Activated naive CD4-positive, alpha-beta T cell (primary cell): ENCODE measurements around the gene LDHD.
"Not testable (repeated sequence)": the region's sequence is repeated elsewhere in the genome, so short reads cannot be mapped to it uniquely, and the experiment has no call there.

ENCODE experiments used
- DNase-seq, 4 experiments: peaks; one replicate each; lab custom pipeline; 2025; lab: John Stamatoyannopoulos, UW

LDHD gene

GRCh38 chr16:75099738-75100602, 16.6 kb downstream of the LDHD start:
- DNase-seq, result peak in 1 of 4 experiments; percentile 28

GRCh38 chr16:75099075-75099667, 17.4 kb downstream of the LDHD start:
- no peak for DNase-seq

GRCh38 chr16:75097941-75098901, 18.4 kb downstream of the LDHD start:
- DNase-seq, result peak in 3 of 4 experiments; percentile 17 to 31 (median 24)

- DNase-seq, result no peak
Observed at GRCh38 chr16:75097191-75097761, 19.3 kb downstream of the LDHD start.

GRCh38 chr16:75096656-75097055, 19.9 kb downstream of the LDHD start:
- no peak for DNase-seq

- no peak for DNase-seq
Observed at GRCh38 chr16:75095204-75095621, 21.4 kb downstream of the LDHD start.

- no peak for DNase-seq
Observed at GRCh38 chr16:75093598-75094540, 22.7 kb downstream of the LDHD start.

- DNase-seq, result no peak
Observed at GRCh38 chr16:75092777-75093176, 23.8 kb downstream of the LDHD start.

- DNase-seq, result not testable (repeated sequence)
Observed at GRCh38 chr16:75091619-75092018, 25.0 kb downstream of the LDHD start.

GRCh38 chr16:75090899-75091298, 25.7 kb downstream of the LDHD start:
- DNase-seq, result not testable (repeated sequence)

- DNase-seq, result no peak
Observed at GRCh38 chr16:75089486-75090202, 26.9 kb downstream of the LDHD start.

GRCh38 chr16:75088934-75089333, 27.6 kb downstream of the LDHD start:
- no peak for DNase-seq

- DNase-seq, result no peak
Observed at GRCh38 chr16:75088216-75088615, 28.4 kb downstream of the LDHD start.

GRCh38 chr16:75087375-75087979, 29.1 kb downstream of the LDHD start:
- no peak for DNase-seq

GRCh38 chr16:75086688-75087374, 29.7 kb downstream of the LDHD start:
- DNase-seq, result no peak

GRCh38 chr16:75086281-75086680, 30.3 kb downstream of the LDHD start:
- DNase-seq, result no peak

- DNase-seq, result no peak
Observed at GRCh38 chr16:75085556-75085955, 31.0 kb downstream of the LDHD start.

GRCh38 chr16:75083813-75084212, 32.8 kb downstream of the LDHD start:
- DNase-seq, result no peak
